Nephron (organoid): ENCODE results near the gene SYNJ2.

Experiments
- H3K27ac Mint-ChIP-seq, 3 experiments: 2 replicates each; pipeline ENCODE4 v1.8.0; 2020; ENCODE audit warnings: mixed read lengths in 3 of 3, mild to moderate bottlenecking in 2 of 3, moderate library complexity in 1 of 3
- H3K27me3 Mint-ChIP-seq: 2 replicates; pipeline ENCODE4 v1.8.0; 2021; ENCODE audit warnings: low read depth, mild to moderate bottlenecking, moderate library complexity, mixed read lengths
- H3K36me3 Mint-ChIP-seq: 2 replicates; pipeline ENCODE4 v1.8.0; 2020; ENCODE audit warnings: low read depth, mixed read lengths
- H3K4me1 Mint-ChIP-seq: 2 replicates; pipeline ENCODE4 v1.8.0; 2020; ENCODE audit warnings: mixed read lengths
- H3K4me3 Mint-ChIP-seq, 3 experiments: 2 replicates each; pipeline ENCODE4 v1.8.0; 2020; ENCODE audit warnings: mild to moderate bottlenecking in 3 of 3, mixed read lengths in 3 of 3, moderate library complexity in 2 of 3
- H3K9me3 Mint-ChIP-seq: 2 replicates; pipeline ENCODE4 v1.8.0; 2020; ENCODE audit warnings: mixed read lengths
- CTCF ChIP-seq, 3 experiments: fragments of 200-600 bp; sonication (generic); IDR thresholded peaks; one replicate each; pipeline ENCODE4 v1.5.0; 2021; ENCODE audit warnings: antibody characterized with exemption in 3 of 3; ENCODE audit not compliant: unreplicated experiment in 3 of 3

Gene SYNJ2

GRCh38 chr6:158060455-158061360 lies 79.0 kb downstream of the SYNJ2 start:
- no peaks in the 10 kb centered on the region for H3K27me3 Mint-ChIP-seq
- no peak overlapping the region for H3K4me3 Mint-ChIP-seq
- no peaks in the 10 kb centered on the region for H3K9me3 Mint-ChIP-seq
- peaks cover 17% of the 10 kb centered on the region for H3K36me3 Mint-ChIP-seq
- H3K27ac Mint-ChIP-seq, result peak overlapping the region in 2 of 3 experiments; percentile 91
- H3K4me1 Mint-ChIP-seq, result peaks cover 7% of the 10 kb centered on the region
- TF ChIP-seq CTCF (IDR thresholded peaks at IDR 0.05; ENCODE audit: unreplicated experiment in 3 of 3), result no peak

DNA sequence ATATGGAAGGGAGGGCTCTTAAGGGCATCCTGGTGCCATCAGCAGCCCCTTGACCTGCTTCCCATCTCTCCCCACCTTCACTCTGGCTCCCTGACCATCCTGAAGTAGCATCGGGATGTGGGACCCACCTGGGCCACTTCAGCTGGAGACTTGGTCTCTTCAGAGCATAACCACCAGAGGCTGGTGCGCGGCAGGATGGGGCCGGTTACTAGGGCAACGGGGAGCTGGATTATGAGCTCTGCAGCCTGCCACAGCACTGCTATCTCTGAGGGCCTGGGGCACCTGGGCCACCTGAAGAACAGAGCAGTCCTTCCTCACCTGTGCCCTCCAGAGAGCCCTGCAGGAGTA lies 79.7 kb downstream of the SYNJ2 start:
- Mint-ChIP-seq H3K4me3 (no peak overlapping the region), H3K27me3 (no peaks in the 10 kb centered on the region), H3K27ac (no peak overlapping the region), H3K9me3 (no peaks in the 10 kb centered on the region), H3K4me1 (peaks cover 7% of the 10 kb centered on the region), H3K36me3 (peaks cover 17% of the 10 kb centered on the region)
- no peak for TF ChIP-seq CTCF (IDR thresholded peaks at IDR 0.05; ENCODE audit: unreplicated experiment in 3 of 3)

DNA sequence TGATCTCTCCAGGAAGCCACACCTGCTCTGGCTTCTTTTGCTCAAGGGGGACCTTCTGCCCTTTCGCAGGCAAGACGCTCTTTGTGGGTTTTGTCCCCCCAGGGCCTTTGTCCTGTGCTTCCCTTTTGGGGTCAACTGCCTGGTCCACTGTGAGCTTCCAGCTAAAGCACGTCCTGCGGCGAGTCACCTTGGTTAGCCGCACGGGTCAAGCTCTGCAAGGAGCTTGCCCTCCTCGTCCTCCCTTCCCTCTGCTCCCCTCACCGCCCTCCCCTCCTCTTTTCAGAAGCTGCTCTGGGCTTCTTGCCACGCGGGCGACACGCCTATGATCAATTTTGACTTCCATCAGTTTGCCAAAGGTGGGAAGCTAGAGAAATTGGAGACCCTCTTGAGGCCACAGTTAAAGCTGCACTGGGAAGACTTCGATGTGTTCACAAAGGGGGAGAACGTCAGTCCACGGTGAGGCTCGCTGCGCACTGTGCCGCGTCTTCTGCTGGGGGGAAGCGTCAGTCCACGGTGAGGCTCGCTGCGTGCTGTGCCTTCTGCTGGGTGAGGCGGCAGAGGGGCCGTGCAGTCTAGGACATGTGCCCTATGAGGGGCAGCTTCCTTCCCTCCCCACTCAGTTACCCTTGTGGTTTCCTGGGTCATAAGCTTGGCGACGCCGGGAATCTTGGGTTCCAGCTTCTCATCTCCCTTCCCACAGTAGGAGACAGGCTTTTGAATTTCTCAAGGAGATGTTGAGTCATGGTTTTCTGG lies 80.2 kb downstream of the SYNJ2 start:
- Mint-ChIP-seq H3K27me3 (no peaks in the 10 kb centered on the region), H3K4me3 (no peak overlapping the region), H3K9me3 (no peaks in the 10 kb centered on the region), H3K27ac (no peak overlapping the region), H3K4me1 (peaks cover 7% of the 10 kb centered on the region), H3K36me3 (peaks cover 22% of the 10 kb centered on the region)
- no peak for TF ChIP-seq CTCF (IDR thresholded peaks at IDR 0.05; ENCODE audit: unreplicated experiment in 3 of 3)

GRCh38 chr6:158063736-158064135 lies 82.1 kb downstream of the SYNJ2 start:
- no peak overlapping the region for H3K4me3 Mint-ChIP-seq

GRCh38 chr6:158064725-158065251 lies 83.1 kb downstream of the SYNJ2 start:
- Mint-ChIP-seq H3K9me3 (no peaks in the 10 kb centered on the region), H3K4me1 (peaks cover 7% of the 10 kb centered on the region), H3K4me3 (no peak overlapping the region), H3K27ac (no peak overlapping the region), H3K36me3 (peaks cover 34% of the 10 kb centered on the region), H3K27me3 (no peaks in the 10 kb centered on the region)
- TF ChIP-seq CTCF (IDR thresholded peaks at IDR 0.05; ENCODE audit: unreplicated experiment in 3 of 3), result no peak

More at GRCh38 chr6:158063736-158064135, 82.1 kb downstream of the SYNJ2 start:
- no peaks in the 10 kb centered on the region for H3K9me3 Mint-ChIP-seq
- no peak overlapping the region for H3K27ac Mint-ChIP-seq
- no peaks in the 10 kb centered on the region for H3K27me3 Mint-ChIP-seq
- no peak for TF ChIP-seq CTCF (IDR thresholded peaks at IDR 0.05; ENCODE audit: unreplicated experiment in 3 of 3)
- peaks cover 27% of the 10 kb centered on the region for H3K36me3 Mint-ChIP-seq
- H3K4me1 Mint-ChIP-seq, result peaks cover 7% of the 10 kb centered on the region
